Naive thymus-derived CD4-positive, alpha-beta T cell (primary cell): ENCODE measurements around the gene WNT4. TPM values are rescaled to one million over a fixed set of nuclear protein-coding genes. Genes with fewer than 3 reads are reported as not detected.

Experiments
- ATAC-seq: fragments of 150-1000 bp; cut with Tn5 transposase; 2 replicates; pipeline ENCODE4 v1.10.0; 2021; ENCODE audit warnings: mild to moderate bottlenecking, moderate library complexity
- CTCF ChIA-PET: fragments of 350-600 bp; sonication (Branson Sonifier 250); formaldehyde crosslinking; loops from one replicate; lab custom pipeline; 2021; ENCODE audit warnings: antibody characterized with exemption; lab: Charles Lee
- POLR2A ChIA-PET: fragments of 350-600 bp; sonication (Branson Sonifier 250); formaldehyde crosslinking; loops from one replicate; lab custom pipeline; 2021; ENCODE audit warnings: antibody characterized with exemption, inconsistent platforms; lab: Charles Lee
- DNase-seq, 9 donors: peaks; one replicate each; pipeline versions ENCODE4 v3.0.0 to v3.0.0-alpha.2; 2020 to 2022; ENCODE audit warnings: mixed read lengths in 1 of 9
- H3K27ac ChIP-seq: one replicate; pipeline ENCODE4 v1.7.0; 2013; ENCODE audit warnings: mild to moderate bottlenecking, low read depth, low read length, moderate library complexity
- H3K27me3 ChIP-seq, 2 donors: one replicate each; pipeline ENCODE4 v1.7.0; 2013; ENCODE audit warnings: low read length in 2 of 2, mild to moderate bottlenecking in 2 of 2, moderate library complexity in 2 of 2; ENCODE audit not compliant: control insufficient read depth in 2 of 2, insufficient read depth in 2 of 2
- H3K36me3 ChIP-seq, 3 experiments: 1 replicate in 2 of 3; 2 replicates in 1 of 3; pipeline ENCODE4 v1.7.0; 2013; ENCODE audit warnings: low read length in 3 of 3, mild to moderate bottlenecking in 3 of 3, moderate library complexity in 1 of 3; ENCODE audit not compliant: insufficient read depth in 3 of 3, control insufficient read depth in 2 of 3
- H3K4me1 ChIP-seq, 2 donors: one replicate each; pipeline ENCODE4 v1.7.0; 2013; ENCODE audit warnings: low read length in 2 of 2, mild to moderate bottlenecking in 2 of 2, moderate library complexity in 1 of 2; ENCODE audit not compliant: control insufficient read depth in 2 of 2, insufficient read depth in 2 of 2
- H3K4me3 ChIP-seq: 2 replicates; pipeline ENCODE4 v1.7.0; 2013; ENCODE audit warnings: mild to moderate bottlenecking, low read length
- H3K9me3 ChIP-seq, 3 experiments: 1 replicate in 2 of 3; 2 replicates in 1 of 3; pipeline ENCODE4 v1.7.0; 2013; ENCODE audit warnings: low read length in 3 of 3; ENCODE audit not compliant: control insufficient read depth in 2 of 3
- H3K27ac Mint-ChIP-seq, 9 donors: one replicate each; pipeline ENCODE4 v1.8.0; 2020 to 2022; ENCODE audit warnings: mixed read lengths in 9 of 9, mild to moderate bottlenecking in 8 of 9, moderate library complexity in 5 of 9, inconsistent platforms in 2 of 9
- H3K27me3 Mint-ChIP-seq, 5 donors: one replicate each; pipeline ENCODE4 v1.8.0; 2021 to 2022; ENCODE audit warnings: mixed read lengths in 5 of 5, mild to moderate bottlenecking in 1 of 5
- H3K36me3 Mint-ChIP-seq, 5 donors: one replicate each; pipeline ENCODE4 v1.8.0; 2020 to 2022; ENCODE audit warnings: mixed read lengths in 5 of 5, mild to moderate bottlenecking in 3 of 5, inconsistent platforms in 1 of 5
- H3K4me1 Mint-ChIP-seq, 7 donors: one replicate each; pipeline ENCODE4 v1.8.0; 2020 to 2022; ENCODE audit warnings: mixed read lengths in 7 of 7, mild to moderate bottlenecking in 3 of 7, inconsistent platforms in 1 of 7
- H3K4me3 Mint-ChIP-seq, 10 donors: one replicate each; pipeline ENCODE4 v1.8.0; 2020 to 2022; ENCODE audit warnings: mild to moderate bottlenecking in 10 of 10, mixed read lengths in 10 of 10, moderate library complexity in 6 of 10, inconsistent platforms in 2 of 10
- H3K9me3 Mint-ChIP-seq, 11 donors: one replicate each; pipeline ENCODE4 v1.8.0; 2020 to 2022; ENCODE audit warnings: mixed read lengths in 11 of 11, mild to moderate bottlenecking in 4 of 11, inconsistent platforms in 1 of 11, moderate library complexity in 1 of 11
- intact Hi-C, 2 donors: fragments of 100-400 bp; cut with micrococcal nuclease; formaldehyde crosslinking; loops; one replicate each; pipeline ENCODE4 v1.15.1; 2023
- polyA plus RNA-seq, 2 donors: library from polyadenylated mRNA; unstranded; fragments of 300-500 nt; fragmentation: Illumina TruSeq; gene quantifications; one replicate each; pipeline ENCODE4 v1.2.3, GENCODE V29; 2021
- total RNA-seq, 6 experiments: library from RNA in 5 of 6; stranded (reverse) in 5 of 6; gene quantifications; 1 replicate in 5 of 6; 2 replicates in 1 of 6; pipeline ENCODE4 v1.2.3 and lab custom pipeline; 2021 to 2026

The WNT4 gene
- total and polyA plus RNA-seq, 7 experiments from 2014 or later: 0.05 TPM; not detected in 6

DNA sequence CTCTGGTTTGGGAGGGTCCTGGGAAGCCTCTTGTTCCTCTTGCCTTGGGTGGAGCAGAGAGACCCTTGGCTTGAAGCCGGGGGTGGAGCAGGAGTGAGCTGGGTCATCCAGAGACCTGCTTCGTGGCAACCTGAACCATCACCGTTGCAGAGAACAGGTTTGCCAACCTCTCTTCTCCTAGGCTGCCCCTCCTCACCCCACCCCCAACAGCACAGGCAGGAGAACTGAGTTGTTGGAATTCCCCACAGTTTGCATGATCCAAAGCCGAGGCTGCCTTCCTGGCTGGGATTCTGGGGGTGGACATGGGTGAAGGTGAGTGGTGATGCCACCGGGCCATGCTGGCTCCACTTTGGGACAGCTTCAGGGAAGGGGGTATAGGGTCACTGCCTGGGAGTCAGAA lies 2.2 kb downstream of the WNT4 start:
- peaks cover 0 to 19% of the 10 kb centered on the region in 2 donors for H3K27me3 ChIP-seq
- H3K27ac ChIP-seq: no peak overlapping the region
- DNase-seq: no peak
- H3K27ac Mint-ChIP-seq: no peak overlapping the region
- peaks cover 0 to 5% (median 0%) of the 10 kb centered on the region in 5 donors for H3K36me3 Mint-ChIP-seq
- peaks cover 5 to 6% of the 10 kb centered on the region in 2 donors for H3K4me1 ChIP-seq
- peaks cover 29 to 52% (median 40%) of the 10 kb centered on the region in 5 donors for H3K27me3 Mint-ChIP-seq
- intact Hi-C loops: no loop called here
- no peaks in the 10 kb centered on the region for H3K9me3 Mint-ChIP-seq
- H3K36me3 ChIP-seq: no peaks in the 10 kb centered on the region
- ATAC-seq: no peak
- no peak overlapping the region for H3K4me3 ChIP-seq
- H3K4me1 Mint-ChIP-seq: peaks cover 5 to 12% (median 7%) of the 10 kb centered on the region in 7 donors
- no peaks in the 10 kb centered on the region for H3K9me3 ChIP-seq
- CTCF ChIA-PET: no interaction called here
- POLR2A ChIA-PET: interaction anchor here (1.5 kb wide), 1 partner anchor 13 kb away, joined by 3 read pairs; no protein-coding TSS in a partner anchor
- H3K4me3 Mint-ChIP-seq: peak overlapping the region in 2 of 10 donors; percentile 41 to 67

DNA sequence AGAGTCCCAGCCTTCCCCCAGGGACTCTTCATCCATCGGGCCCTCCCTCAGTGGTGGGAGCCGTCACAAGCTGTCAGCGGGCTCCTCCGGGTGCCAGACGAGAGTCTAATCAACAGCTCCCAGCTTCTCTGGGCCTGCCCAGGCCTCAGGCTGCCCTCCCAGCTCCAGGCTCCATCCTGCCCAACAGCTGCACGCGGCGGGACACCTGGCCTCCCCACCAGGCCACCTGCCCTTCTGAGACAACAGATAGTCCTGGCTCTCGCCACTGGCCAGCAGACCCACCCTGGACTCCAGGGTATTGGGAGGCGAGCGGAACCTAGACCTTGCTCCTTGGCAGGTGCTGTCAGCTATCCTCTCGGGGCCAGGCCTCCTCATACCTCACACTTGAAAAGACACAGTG lies 3.1 kb downstream of the WNT4 start:
- H3K4me1 ChIP-seq: peaks cover 5 to 6% of the 10 kb centered on the region in 2 donors
- Mint-ChIP-seq H3K27ac (no peak overlapping the region), H3K36me3 (peaks cover 0 to 5% (median 0%) of the 10 kb centered on the region in 5 donors), H3K4me3 (no peak overlapping the region), H3K9me3 (no peaks in the 10 kb centered on the region), H3K27me3 (peaks cover 20 to 46% (median 31%) of the 10 kb centered on the region in 5 donors), H3K4me1 (peaks cover 5 to 12% (median 7%) of the 10 kb centered on the region in 7 donors)
- ChIA-PET POLR2A (interaction anchor here (1.5 kb wide), 1 partner anchor 12 kb away, joined by 3 read pairs; no protein-coding TSS in a partner anchor), CTCF (interaction anchor here (1.0 kb wide), 1 partner anchor 8 kb away, joined by 4 read pairs; no protein-coding TSS in a partner anchor)
- DNase-seq (no peak), ATAC-seq (no peak)
- peaks cover 0 to 13% of the 10 kb centered on the region in 2 donors for H3K27me3 ChIP-seq
- H3K4me3 ChIP-seq: no peak overlapping the region
- H3K27ac ChIP-seq: no peak overlapping the region
- no peaks in the 10 kb centered on the region for H3K36me3 ChIP-seq
- intact Hi-C loops: no loop called here
- no peaks in the 10 kb centered on the region for H3K9me3 ChIP-seq

DNA sequence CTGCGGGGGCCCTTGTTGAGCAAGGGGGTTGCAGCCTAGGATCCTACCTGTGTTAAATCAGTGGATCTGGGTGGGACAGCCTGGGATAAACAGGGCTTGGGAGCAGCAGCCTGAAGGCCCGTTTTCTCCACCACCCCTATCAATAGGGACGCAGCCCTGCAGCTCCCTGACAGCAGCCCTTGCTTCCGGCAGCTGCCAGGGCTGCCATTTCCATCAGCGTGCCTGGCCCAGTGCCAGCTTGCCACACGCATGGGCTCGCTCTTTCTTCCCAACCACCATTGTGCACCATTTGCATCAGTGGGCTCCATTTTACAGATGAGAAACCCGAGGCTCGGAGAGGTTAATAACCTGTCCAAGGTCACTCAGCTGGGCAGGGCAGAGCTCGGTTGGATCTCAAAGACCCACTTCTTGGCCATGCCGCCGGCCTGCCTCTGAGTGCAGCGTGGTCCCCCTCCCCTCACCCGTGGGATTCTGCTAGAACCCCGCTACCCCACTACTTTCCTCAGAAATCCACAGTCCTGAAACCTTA lies 3.8 kb downstream of the WNT4 start:
- Mint-ChIP-seq H3K4me1 (peaks cover 5 to 7% (median 6%) of the 10 kb centered on the region in 7 donors), H3K9me3 (no peaks in the 10 kb centered on the region), H3K27ac (no peak overlapping the region), H3K4me3 (no peak overlapping the region), H3K27me3 (peaks cover 13 to 40% (median 24%) of the 10 kb centered on the region in 5 donors), H3K36me3 (peaks cover 0 to 4% (median 0%) of the 10 kb centered on the region in 5 donors)
- CTCF ChIA-PET: interaction anchor here (1.0 kb wide), 1 partner anchor 8 kb away, joined by 4 read pairs; no protein-coding TSS in a partner anchor
- peaks cover 5 to 6% of the 10 kb centered on the region in 2 donors for H3K4me1 ChIP-seq
- POLR2A ChIA-PET: no interaction called here
- intact Hi-C loops: no loop called here
- peaks cover 0 to 13% of the 10 kb centered on the region in 2 donors for H3K27me3 ChIP-seq
- no peaks in the 10 kb centered on the region for H3K36me3 ChIP-seq
- no peaks in the 10 kb centered on the region for H3K9me3 ChIP-seq
- no peak overlapping the region for H3K27ac ChIP-seq
- no peak for ATAC-seq
- H3K4me3 ChIP-seq: no peak overlapping the region
- no peak for DNase-seq

DNA sequence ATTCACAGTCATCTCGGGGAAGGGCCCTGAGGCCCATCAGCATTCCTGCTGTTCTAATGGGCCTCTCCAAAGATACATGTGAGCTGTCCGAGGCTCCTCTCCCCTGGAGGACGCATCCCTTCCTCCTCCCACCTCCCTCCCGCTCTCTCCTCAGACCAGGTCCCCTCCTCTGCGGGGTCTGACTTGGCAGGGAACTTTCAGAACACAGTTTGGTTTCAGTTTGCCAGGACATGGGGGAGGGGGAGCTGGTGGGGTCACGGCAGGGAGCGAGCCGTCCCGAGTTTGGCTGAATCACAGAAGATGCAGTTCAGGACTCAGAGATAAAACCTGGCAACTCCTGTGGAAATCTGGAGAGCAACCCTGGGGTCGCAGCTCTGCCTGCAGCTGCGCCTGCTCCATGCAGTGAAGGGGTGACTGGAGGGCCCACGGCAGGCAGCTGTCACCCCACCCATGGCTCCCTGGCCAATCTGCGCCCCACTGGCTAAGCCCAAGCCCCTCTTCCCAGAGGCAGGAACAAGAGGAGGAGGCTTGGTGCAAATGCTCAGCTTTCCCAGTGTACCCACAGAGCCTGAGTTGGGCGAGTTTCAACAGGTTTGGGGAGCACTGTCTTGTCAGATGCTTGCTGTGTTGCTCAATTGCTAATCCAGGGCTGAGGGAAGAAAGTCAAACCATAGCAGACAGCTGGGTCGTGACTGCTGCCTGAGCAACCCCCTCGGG lies 5.7 kb downstream of the WNT4 start:
- no peak overlapping the region for H3K4me3 Mint-ChIP-seq
- Histone ChIP-seq H3K9me3 (no peaks in the 10 kb centered on the region), H3K27me3 (peaks cover 0 to 7% of the 10 kb centered on the region in 2 donors), H3K36me3 (no peaks in the 10 kb centered on the region), H3K27ac (no peak overlapping the region), H3K4me1 (peaks cover 0 to 4% of the 10 kb centered on the region in 2 donors), H3K4me3 (no peak overlapping the region)
- DNase-seq (no peak), ATAC-seq (no peak)
- no peaks in the 10 kb centered on the region for H3K9me3 Mint-ChIP-seq
- no peaks in the 10 kb centered on the region for H3K36me3 Mint-ChIP-seq
- intact Hi-C loops: no loop called here
- H3K27ac Mint-ChIP-seq: no peak overlapping the region
- CTCF ChIA-PET: no interaction called here
- POLR2A ChIA-PET: no interaction called here
- peaks cover 7 to 33% (median 18%) of the 10 kb centered on the region in 5 donors for H3K27me3 Mint-ChIP-seq
- peaks cover 0 to 3% (median 0%) of the 10 kb centered on the region in 7 donors for H3K4me1 Mint-ChIP-seq

DNA sequence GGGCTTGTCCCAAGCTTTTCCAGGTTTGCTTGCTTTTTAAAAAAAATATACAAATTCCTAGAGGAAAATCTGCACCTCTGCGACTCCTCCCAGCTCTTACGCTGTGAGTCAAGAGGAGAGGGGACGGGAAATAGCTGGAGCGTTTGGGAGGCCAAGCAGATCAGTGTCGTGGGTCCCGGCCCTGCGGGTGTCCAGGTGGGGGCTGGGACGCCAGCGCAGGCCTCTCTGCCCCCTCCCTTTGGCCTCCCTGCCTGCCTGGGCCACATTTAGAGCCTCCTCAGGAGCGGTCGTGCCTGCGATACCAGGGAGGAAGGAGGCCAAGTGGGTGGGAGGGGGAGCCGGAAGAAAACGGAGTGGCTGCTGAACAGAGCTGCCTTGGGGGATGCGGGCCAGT lies 9.0 kb downstream of the WNT4 start:
- intact Hi-C loops: loop anchor here in 1 of 2 donors (2.0 kb wide), 1 partner anchor 283 kb away; no protein-coding TSS in a partner anchor
- Mint-ChIP-seq H3K27me3 (peaks cover 0 to 13% (median 6%) of the 10 kb centered on the region in 5 donors), H3K4me1 (peaks cover 0 to 4% (median 0%) of the 10 kb centered on the region in 7 donors), H3K27ac (no peak overlapping the region), H3K36me3 (no peaks in the 10 kb centered on the region), H3K4me3 (no peak overlapping the region), H3K9me3 (no peaks in the 10 kb centered on the region)
- ATAC-seq (no peak), DNase-seq (no peak)
- no peaks in the 10 kb centered on the region for H3K36me3 ChIP-seq
- no peak overlapping the region for H3K27ac ChIP-seq
- ChIA-PET POLR2A (no interaction called here), CTCF (no interaction called here)
- H3K4me3 ChIP-seq: no peak overlapping the region
- H3K4me1 ChIP-seq: no peaks in the 10 kb centered on the region
- no peaks in the 10 kb centered on the region for H3K27me3 ChIP-seq
- H3K9me3 ChIP-seq: no peaks in the 10 kb centered on the region

DNA sequence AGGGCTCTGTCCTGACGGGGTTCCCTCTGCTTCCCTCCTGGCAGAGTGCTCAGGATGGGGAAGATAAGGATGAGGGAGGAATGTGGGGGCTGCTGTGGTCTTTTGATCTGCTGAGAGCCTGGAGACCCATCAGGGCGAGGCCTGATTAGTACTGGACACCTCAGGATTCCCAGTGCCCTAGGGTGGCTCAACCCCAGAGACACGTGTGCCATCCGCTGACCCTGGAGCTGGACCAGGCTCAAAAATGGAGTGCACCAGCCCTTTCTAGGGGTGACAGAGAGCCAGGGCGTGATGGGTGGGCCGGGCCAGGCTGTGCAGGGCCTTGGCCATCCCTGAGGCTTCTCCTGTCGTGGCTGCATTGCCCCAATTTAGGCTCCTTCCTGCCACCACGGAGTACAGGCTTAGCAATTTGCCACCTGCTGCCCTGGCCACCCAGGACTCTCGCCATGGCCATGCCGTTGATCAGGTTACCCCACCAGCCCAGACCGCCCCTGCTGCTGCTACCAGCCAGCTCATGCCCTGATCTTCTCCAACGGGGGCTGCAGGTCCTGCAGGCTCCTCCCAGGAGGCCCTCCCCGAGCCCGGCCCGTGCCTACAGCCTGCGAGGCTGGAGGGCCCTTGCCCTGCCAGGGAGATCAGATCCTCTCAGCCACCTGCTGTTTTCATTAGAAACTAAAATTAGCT lies 9.5 kb downstream of the WNT4 start:
- H3K27me3 ChIP-seq: no peaks in the 10 kb centered on the region
- Mint-ChIP-seq H3K27me3 (peaks cover 0 to 13% (median 3%) of the 10 kb centered on the region in 5 donors), H3K9me3 (no peaks in the 10 kb centered on the region), H3K27ac (no peak overlapping the region), H3K4me1 (peaks cover 0 to 4% (median 0%) of the 10 kb centered on the region in 7 donors), H3K4me3 (no peak overlapping the region), H3K36me3 (no peaks in the 10 kb centered on the region)
- H3K4me3 ChIP-seq: no peak overlapping the region
- H3K4me1 ChIP-seq: no peaks in the 10 kb centered on the region
- no peaks in the 10 kb centered on the region for H3K9me3 ChIP-seq
- H3K36me3 ChIP-seq: no peaks in the 10 kb centered on the region
- CTCF ChIA-PET: no interaction called here
- intact Hi-C loops: loop anchor here in 1 of 2 donors (2.0 kb wide), 1 partner anchor 283 kb away; no protein-coding TSS in a partner anchor
- no peak for DNase-seq
- no peak overlapping the region for H3K27ac ChIP-seq
- ATAC-seq: no peak
- POLR2A ChIA-PET: no interaction called here
